Prostate gland (tissue), 2 donors: Measurements from ENCODE around the gene AACS. TPM values are rescaled to one million over a fixed set of nuclear protein-coding genes. Genes with fewer than 3 reads are reported as not detected.
"Not testable (repeated sequence)": the region's sequence is repeated elsewhere in the genome, so short reads cannot be mapped to it uniquely, and the experiment has no call there.

Experiments used
- DNase-seq: peaks from one replicate; pipeline ENCODE4 v3.0.0-alpha.2; 2019; ENCODE audit warnings: low spot score
- H3K27ac ChIP-seq, 2 donors: fragments of 200-600 bp; sonication (generic); 2 replicates each; pipeline ENCODE4 v1.5.1; 2017 to 2019
- H3K27me3 ChIP-seq: fragments of 200-600 bp; sonication (generic); replicated peaks from 2 replicates; pipeline ENCODE4 v1.5.1; 2019; ENCODE audit not compliant: insufficient read depth
- H3K36me3 ChIP-seq, 2 donors: fragments of 200-600 bp; sonication (generic); 1 replicate in 1 of 2; 2 replicates in 1 of 2; pipeline versions ENCODE4 v1.5.1 to v1.8.1; 2017 to 2019
- H3K4me1 ChIP-seq: fragments of 200-600 bp; sonication (generic); replicated peaks from 2 replicates; pipeline ENCODE4 v1.5.1; 2019
- H3K4me3 ChIP-seq, 2 donors: fragments of 200-600 bp; sonication (generic); 2 replicates each; pipeline ENCODE4 v1.5.1; 2017 to 2019
- H3K9me3 ChIP-seq: fragments of 200-600 bp; sonication (generic); 2 replicates; pipeline ENCODE4 v1.5.1; 2017
- CTCF ChIP-seq, 4 experiments: fragments of 200-600 bp in 2 of 4; fragments of 450-650 bp in 2 of 4; sonication (generic) in 2 of 4; IDR thresholded peaks; 1 replicate in 3 of 4; 2 replicates in 1 of 4; pipeline ENCODE4 v1.5.1; 2016 to 2019; ENCODE audit warnings: antibody characterized with exemption in 4 of 4, mild to moderate bottlenecking in 2 of 4, moderate library complexity in 2 of 4
- POLR2A ChIP-seq: fragments of 450-650 bp; IDR thresholded peaks from one replicate; pipeline ENCODE4 v1.6.1; 2016; ENCODE audit warnings: antibody characterized with exemption, mild to moderate bottlenecking
- POLR2AphosphoS5 ChIP-seq: sonication (generic); formaldehyde crosslinking; IDR thresholded peaks from one replicate; pipeline ENCODE4 v1.6.1; 2017; ENCODE audit warnings: antibody characterized with exemption
- WGBS: methylation state at CpG from one replicate; pipeline ENCODE4 v1.1.5; 2018; 5-methylcytosine and 5-hydroxymethylcytosine counted together
- intact Hi-C: fragments of 100-400 bp; cut with DNase I; formaldehyde crosslinking; loops from one replicate; pipeline ENCODE4 v1.14.2; 2022
- total RNA-seq, 2 donors: library from RNA; depleted of rRNA; stranded (reverse); fragments of >200 nt; gene quantifications; one replicate each; pipeline ENCODE4 v1.1.0, GENCODE V29; 2016

Gene AACS
- total RNA-seq, 2 donors from 2014 or later = 20.4 to 21.0 TPM

DNA sequence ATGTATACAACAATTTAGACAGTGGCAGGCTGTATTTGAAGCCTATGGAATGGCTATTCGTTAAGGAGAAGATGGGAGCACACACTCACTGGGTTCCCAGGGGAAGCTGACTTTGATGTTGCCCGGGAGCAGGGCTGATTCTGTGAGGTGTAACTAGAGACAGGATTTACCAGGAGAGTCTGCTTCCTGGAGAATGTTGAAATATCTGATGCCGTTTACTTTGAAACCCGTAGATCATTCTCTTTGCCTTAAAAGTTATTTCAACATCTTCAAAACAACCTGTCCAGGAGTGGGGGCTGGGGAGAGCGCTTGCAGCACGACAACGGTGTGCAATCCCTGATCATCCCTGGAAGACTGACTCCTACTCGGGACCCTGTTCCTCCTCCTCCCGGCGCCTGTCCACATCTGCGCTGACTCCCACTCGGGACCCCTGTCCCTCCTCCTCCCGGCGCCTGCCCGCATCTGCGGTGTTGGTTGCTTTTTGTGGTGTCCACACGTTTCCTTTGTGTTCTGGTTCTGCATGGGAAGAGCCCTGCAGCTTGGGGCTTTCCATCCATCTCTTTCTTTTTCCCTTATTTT is 72.6 kb downstream of the AACS start:
- Histone ChIP-seq H3K27me3 (no peaks in the 10 kb centered on the region), H3K9me3 (no peaks in the 10 kb centered on the region), H3K36me3 (no peaks in the 10 kb centered on the region), H3K4me3 (no peak overlapping the region), H3K27ac (no peak overlapping the region), H3K4me1 (no peaks in the 10 kb centered on the region)
- TF ChIP-seq POLR2A = no peak
- DNase-seq = no peak
- 81% methylated on average over 17 of the region's 17 CpGs for WGBS
- intact Hi-C loops = no loop called here

DNA sequence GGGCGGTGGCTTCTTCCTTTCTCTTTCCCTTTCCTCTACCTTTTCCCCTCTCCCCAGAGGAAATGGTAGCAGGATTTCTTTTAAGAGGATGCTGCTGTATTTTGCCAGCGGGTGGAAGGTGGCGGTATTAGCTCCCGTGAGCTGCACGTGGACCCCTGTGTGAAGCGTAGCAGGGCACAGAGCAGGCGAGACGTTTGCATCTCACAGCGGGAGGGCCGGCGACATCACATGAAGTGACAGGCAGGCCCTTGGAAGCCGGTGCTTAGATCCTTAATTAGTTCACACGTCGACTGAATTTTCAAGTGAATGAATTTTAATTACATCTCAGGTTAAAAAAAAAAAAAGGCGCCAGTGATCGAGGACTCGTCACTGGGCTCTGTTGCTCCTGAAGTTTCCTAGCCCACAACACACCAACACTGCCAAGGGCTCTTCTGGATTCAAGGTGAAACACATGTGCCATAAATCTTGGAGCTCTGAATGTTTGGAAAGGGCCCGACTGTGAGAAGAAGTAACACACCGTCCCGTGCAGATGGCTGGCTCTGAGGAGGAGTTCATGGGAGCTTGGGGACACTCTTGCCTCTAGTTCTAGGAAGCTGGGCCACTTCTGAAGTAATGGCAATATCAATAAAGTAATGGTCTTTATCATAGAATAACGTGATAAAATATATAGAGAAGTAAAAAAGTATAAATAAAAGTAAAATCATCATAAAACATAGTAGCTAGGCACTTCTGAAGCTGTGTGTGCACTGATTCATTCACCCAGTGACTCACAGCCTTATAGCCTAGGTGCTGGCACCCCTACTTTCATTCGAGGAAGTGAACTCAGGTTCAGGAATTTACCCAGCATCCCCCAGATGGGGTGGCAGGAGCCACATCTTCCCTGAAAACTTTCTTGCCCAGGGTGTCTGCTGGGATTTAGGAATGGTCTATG is 75.3 kb downstream of the AACS start:
- no peak overlapping the region for H3K4me3 ChIP-seq
- no peak for TF ChIP-seq POLR2AphosphoS5
- TF ChIP-seq CTCF (IDR thresholded peaks at IDR 0.05) = no peak
- no peak for TF ChIP-seq POLR2A
- 74% methylated on average over 22 of the region's 22 CpGs for WGBS
- intact Hi-C loops = no loop called here
- no peaks in the 10 kb centered on the region for H3K9me3 ChIP-seq
- H3K27me3 ChIP-seq = no peaks in the 10 kb centered on the region
- DNase-seq = no peak
- H3K27ac ChIP-seq = no peak overlapping the region
- no peaks in the 10 kb centered on the region for H3K36me3 ChIP-seq
- H3K4me1 ChIP-seq = no peaks in the 10 kb centered on the region

DNA sequence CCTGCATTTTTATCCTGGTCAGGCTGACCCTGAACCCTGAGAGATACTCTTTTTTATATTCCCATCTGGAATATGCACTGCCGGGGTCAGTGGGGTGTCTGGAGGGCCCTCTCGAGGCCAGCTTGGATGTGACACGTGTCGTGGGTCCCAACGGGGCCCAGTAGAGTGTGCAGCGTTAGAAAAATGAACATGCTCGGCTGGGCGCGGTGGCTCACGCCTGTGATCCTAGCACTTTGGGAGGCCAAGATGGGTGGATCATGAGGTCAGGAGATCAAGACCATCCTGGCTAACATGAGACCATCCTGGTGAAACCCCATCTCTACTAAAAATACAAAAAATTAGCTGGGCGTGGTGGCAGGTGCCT is 76.0 kb downstream of the AACS start:
- H3K27me3 ChIP-seq, H3K27ac ChIP-seq, H3K4me3 ChIP-seq, DNase-seq, H3K9me3 ChIP-seq, intact Hi-C loops, H3K4me1 ChIP-seq, H3K36me3 ChIP-seq: not testable (repeated sequence)
- WGBS = 97% methylated on average over 11 of the region's 11 CpGs

DNA sequence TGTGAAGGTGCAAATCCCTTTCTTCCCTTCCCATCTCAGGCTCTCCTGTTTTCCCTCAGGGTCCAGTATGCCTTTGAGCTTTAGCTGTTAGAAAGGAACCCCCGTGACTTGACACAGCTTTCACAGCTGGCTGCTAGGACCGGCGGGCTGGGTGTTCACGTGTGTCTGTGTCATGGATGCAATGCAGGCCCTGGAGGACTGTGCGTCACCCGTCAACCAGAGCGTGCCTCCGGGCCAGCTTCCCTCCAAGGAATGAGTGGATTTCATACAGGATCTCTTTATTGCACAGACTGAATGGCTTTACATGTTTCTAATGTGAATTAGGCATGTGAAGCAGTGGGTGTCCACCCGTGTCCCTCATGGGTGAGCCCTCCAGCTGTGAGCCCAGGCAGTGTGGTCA is 77.4 kb downstream of the AACS start:
- no peak overlapping the region for H3K4me3 ChIP-seq
- WGBS = 85% methylated on average over 9 of the region's 9 CpGs
- TF ChIP-seq CTCF (IDR thresholded peaks at IDR 0.05) (no peak), POLR2AphosphoS5 (no peak), POLR2A (no peak)
- intact Hi-C loops = no loop called here
- no peak overlapping the region for H3K27ac ChIP-seq
- no peak for DNase-seq
- H3K4me1 ChIP-seq = no peaks in the 10 kb centered on the region
- no peaks in the 10 kb centered on the region for H3K27me3 ChIP-seq
- H3K9me3 ChIP-seq = no peaks in the 10 kb centered on the region
- H3K36me3 ChIP-seq = no peaks in the 10 kb centered on the region

DNA sequence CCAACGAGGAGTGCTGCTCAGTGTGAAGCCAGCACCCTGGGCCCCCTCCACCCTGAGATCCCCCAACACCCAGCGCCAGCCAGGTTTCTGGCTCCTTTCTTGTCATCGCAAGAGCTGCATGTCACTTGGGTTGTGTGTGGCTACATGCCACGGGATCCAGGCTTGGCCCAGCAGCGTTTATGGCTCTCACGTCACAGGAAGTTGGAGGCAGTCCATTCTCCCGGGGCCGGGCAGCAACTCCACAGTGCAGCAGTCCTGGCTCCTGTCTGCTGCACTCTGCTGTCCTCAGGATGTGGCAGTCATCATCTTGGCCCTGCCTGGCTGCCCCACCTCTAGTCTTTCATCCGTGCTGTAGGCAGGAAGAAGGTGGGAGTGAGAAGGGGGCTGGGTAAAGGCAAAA is 78.3 kb downstream of the AACS start:
- H3K36me3 ChIP-seq = no peaks in the 10 kb centered on the region
- TF ChIP-seq POLR2A (no peak), POLR2AphosphoS5 (no peak), CTCF (IDR thresholded peaks at IDR 0.05) (no peak)
- peak; percentile 12 for DNase-seq
- WGBS = 30% methylated on average over 8 of the region's 9 CpGs
- no peak overlapping the region for H3K4me3 ChIP-seq
- H3K9me3 ChIP-seq = no peaks in the 10 kb centered on the region
- no peak overlapping the region for H3K27ac ChIP-seq
- H3K27me3 ChIP-seq = no peaks in the 10 kb centered on the region
- no peaks in the 10 kb centered on the region for H3K4me1 ChIP-seq
- intact Hi-C loops = no loop called here

- Histone ChIP-seq H3K27me3 (no peaks in the 10 kb centered on the region), H3K27ac (no peak overlapping the region), H3K4me1 (no peaks in the 10 kb centered on the region), H3K4me3 (no peak overlapping the region), H3K36me3 (no peaks in the 10 kb centered on the region), H3K9me3 (no peaks in the 10 kb centered on the region)
- no peak for TF ChIP-seq POLR2AphosphoS5
- no peak for TF ChIP-seq CTCF (IDR thresholded peaks at IDR 0.05)
- TF ChIP-seq POLR2A = no peak
- intact Hi-C loops = no loop called here
- no peak for DNase-seq
- 84% methylated on average over 12 of the region's 12 CpGs for WGBS
Measured at GRCh38 chr12:125145196-125145595, 80.0 kb downstream of the AACS start.
